GM19397 (cell line): Measurements from ENCODE around the gene CORO1C.

ENCODE experiments used
- ATAC-seq: cut with Tn5 transposase; IDR thresholded peaks from one replicate; pipeline ENCODE4 v1.9.1; 2021; ENCODE audit warnings: mild to moderate bottlenecking, moderate library complexity; ENCODE audit not compliant: unreplicated experiment

Gene CORO1C

GRCh38 chr12:108700833-108701541 lies 30.3 kb downstream of the CORO1C start:
- ATAC-seq = no peak

DNA sequence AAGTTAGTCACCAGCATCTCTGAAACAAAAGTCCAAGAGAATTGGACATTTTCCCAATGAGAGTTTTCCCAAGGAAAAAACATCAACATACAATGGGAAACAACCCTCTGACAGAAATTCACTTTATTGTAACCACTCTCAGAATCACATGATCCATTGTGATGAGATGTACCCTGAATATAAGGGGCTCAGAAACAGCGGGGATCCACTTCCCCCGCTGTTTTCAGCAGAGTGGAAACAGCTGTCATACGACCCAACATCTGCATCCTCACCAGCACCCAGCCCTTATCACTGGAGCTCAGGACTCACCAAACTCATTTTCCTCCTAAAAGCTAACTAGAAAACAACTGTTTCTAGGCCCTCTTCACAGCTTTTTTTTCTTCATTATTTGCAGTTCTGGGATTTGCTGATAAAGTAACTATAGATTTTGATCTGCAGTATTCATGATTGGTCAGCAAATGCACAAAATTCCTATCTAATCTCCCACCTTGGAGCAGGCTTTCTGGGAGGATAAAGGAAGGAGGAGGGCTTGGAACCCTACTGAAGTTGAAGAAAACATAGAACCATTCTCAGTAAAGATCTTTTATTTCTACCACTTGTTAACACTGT lies 31.3 kb downstream of the CORO1C start:
- ATAC-seq = no peak

- ATAC-seq = no peak
Measured at GRCh38 chr12:108697905-108698304, 33.4 kb downstream of the CORO1C start.

DNA sequence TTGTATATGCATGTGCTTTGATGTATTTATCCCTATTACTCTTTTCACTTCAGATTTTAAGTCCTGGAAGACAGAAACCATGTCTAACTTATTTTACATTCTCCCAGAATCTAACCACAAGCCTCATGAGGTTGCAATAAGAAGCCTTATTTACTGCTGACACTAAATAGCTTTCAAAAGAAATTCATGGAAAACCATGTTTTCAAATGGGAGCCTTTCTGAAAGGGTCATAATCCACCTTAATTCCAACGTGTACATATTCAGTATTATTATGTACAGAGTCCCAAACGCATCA lies 34.4 kb downstream of the CORO1C start:
- no peak for ATAC-seq

DNA sequence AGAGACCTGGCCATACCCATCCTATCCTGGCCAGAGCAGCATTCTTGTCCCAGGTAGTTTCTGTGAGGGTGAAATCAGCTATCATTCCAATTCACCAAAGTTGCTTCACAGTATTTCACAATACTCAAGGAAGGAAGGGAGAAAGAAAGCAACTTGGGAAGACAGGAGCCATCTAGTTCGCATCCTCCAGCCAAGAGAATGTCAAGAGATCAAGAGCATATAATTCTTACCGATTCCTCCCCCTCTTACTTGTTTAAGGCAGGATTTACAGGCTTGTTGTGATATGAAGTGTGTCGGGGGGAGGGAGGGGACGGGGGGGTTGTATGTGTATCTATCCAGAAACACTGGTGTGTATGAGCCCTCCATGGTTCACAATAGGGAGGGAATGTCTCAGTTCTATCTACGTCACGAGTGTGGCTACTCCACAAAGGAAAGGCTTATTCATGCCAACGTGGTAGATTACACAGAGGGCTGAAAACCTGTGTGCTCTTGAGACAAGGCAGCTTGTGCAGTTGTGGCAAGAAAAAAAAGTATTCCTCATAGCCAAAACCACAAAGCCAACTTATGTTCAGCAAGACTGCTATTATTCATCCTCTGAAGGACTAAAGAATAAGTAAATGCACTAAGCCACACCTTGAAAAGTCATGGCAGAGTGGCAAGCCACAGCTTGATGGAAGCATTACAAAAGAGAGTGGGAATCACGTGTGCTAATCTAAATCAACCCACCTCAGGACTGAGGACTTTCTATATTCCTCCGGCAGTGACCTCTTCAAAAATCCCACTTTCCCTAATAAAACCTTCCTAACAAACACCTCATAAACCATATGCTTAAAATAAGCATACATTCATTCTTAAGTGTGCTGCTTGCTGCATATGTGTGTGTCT lies 35.0 kb downstream of the CORO1C start:
- no peak for ATAC-seq

DNA sequence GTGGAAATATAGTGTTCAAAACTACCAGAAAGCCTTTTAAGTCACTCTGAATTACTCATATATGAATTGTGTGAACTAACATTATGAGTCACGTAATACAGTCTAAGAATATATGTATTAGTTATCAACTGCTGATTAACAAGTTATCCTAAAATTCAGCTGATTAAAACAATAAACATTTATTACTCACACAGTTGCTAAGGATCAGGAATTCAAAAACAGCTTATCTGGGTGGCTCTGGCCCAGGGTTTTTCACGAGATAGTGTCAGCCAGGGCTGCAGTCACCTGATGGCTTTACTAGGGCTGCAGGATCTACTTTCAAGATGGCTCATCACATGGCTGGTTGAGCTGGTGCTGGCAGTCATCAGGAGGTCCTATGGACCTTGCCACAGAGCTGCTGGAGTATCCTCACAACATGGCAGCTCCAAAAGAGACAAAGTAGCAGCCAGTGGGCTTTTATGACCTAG lies 36.5 kb downstream of the CORO1C start:
- ATAC-seq = no peak

DNA sequence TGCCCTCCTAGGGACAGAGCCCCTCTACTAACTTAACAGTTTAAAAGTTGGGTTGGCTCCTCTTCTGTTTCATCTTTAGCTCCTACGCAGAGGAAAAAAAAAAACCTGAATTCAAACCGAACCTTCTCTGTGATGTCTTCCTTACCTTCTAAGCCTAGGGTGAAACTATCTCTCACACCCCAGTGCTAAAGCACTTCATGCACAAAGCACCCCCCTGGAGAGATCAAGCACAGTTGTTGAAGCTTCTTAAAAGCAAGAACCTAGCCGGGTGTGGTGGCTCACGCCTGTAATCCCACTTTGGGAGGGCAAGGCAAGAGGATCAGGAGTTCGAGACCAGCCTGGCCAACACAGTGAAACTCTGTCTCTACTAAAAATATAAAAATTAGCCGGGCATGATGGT lies 37.6 kb downstream of the CORO1C start:
- ATAC-seq = no peak

GRCh38 chr12:108693186-108693730 lies 38.1 kb downstream of the CORO1C start:
- no peak for ATAC-seq

GRCh38 chr12:108691998-108692808 lies 39.1 kb downstream of the CORO1C start:
- no peak for ATAC-seq

- ATAC-seq = peak; percentile 71
Measured at GRCh38 chr12:108691175-108691997, 39.9 kb downstream of the CORO1C start.

- no peak for ATAC-seq
Measured at GRCh38 chr12:108690542-108691174, 40.7 kb downstream of the CORO1C start.

GRCh38 chr12:108690191-108690518 lies 41.2 kb downstream of the CORO1C start:
- no peak for ATAC-seq

DNA sequence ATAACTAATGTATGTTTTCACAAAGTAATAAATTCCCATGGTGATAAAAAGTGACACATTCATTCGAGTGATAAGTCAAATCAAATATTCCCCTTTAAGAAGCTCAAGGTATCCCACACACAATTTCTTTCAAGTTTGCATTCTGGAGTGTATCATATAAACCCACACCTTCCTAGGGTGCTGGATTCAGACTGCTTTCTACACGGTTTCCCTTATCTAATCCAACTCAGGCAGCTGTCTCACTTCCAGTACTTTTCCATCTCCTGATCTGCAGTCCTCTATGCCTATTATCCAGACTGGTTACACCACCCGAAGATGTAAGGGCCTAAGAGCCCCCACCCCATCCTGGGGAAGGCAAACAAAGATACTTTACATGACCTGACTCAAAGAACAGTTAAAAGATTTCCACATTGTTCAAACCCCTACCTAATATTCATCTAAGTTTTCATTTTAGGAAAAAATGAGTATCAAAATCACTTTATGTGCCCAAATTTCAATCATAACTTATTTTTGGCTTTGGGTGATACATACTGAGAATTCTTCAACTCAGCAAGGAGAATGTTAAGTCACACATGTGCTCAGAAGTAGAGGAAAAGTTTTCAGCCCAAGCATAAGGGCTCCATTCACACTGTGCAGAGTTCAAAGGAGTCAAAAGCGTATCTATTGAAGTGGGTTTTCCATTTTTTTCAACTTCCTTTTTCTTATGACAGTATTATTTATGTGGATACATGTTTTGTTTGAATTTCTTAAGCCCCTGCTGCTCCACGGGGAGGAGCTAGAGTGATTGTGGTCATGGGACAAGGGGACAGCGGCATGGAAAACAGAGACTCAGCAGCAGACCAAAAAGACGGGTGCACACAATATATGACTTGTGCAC lies 41.8 kb downstream of the CORO1C start:
- ATAC-seq = no peak

- no peak for ATAC-seq
Measured at GRCh38 chr12:108686780-108687179, 44.5 kb downstream of the CORO1C start.

DNA sequence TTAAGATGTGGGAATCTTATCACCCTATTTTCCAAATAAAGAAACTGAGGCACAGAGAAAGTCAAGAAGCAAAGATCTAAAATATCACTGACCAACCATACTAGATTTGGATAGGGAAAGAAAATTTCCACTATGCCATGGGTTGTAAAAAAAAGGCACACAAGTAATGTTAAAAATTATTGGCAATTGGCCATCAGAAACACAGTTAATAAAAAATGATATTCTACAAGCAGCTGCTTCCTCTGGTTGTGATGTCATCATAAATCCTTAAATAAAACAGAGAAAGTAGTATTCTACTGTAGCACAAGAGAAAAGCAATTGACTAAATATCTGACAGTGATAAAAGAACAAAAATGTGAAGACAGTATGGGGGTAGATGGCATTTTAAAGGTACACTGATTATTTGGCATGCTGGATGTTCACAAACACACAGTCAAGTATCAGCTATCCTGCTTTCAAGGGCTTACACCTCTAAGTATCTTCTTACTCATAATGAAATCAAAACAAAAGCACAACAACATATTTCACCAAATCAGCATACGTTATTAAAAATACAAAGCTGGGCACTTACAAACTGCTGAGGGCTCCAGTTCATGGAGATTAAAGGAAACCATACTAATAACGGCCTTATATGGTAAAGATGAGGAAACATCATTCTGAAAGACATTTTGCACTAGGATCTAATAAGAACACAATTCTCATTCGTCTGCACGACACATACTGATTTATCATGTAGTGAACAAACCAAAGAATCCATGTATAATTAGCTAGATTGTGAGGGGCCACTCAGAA lies 45.7 kb downstream of the CORO1C start:
- no peak for ATAC-seq

- no peak for ATAC-seq
Measured at GRCh38 chr12:108683906-108684556, 47.3 kb downstream of the CORO1C start.

DNA sequence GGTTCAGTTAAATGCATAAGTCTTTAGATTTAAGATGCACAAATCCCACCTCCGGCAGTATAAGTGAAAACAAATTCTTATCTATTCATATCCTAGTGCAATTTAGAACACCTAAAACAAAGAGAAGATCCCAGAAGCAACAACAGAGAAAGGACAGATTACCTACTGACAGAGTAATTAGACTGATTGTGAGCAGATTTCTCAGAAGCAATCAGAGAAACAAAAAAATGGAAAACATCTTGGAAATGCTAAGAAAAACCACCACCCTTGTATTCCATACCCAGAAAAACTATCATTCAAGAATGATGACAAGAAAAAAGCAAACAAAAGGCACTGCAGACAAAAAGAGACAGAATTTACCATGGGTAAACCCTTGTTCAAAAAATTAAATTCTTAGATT lies 50.0 kb downstream of the CORO1C start:
- ATAC-seq = no peak
